Measurements from ENCODE around the gene AFAP1. TPM values are rescaled to one million over a fixed set of nuclear protein-coding genes. Genes with fewer than 3 reads are reported as not detected.

AFAP1 gene
- total RNA-seq, 2 donors from 2014 or later = 9.6 to 35.3 TPM

GRCh38 chr4:7758476-7758875 is 181.2 kb downstream of the AFAP1 start:
- H3K4me3 ChIP-seq = no peak overlapping the region
- no peaks in the 10 kb centered on the region for H3K9me3 ChIP-seq
- H3K36me3 ChIP-seq (replicated peaks in 1 of 2; ENCODE audit: insufficient read depth in 1 of 2, low read depth in 2 of 2) = no peaks in the 10 kb centered on the region
- no peak for TF ChIP-seq POLR2A (IDR thresholded peaks at IDR 0.05)
- no peak for TF ChIP-seq CTCF (IDR thresholded peaks at IDR 0.05)
- ATAC-seq = no peak
- DNase-seq = no peak
- no peaks in the 10 kb centered on the region for H3K27me3 ChIP-seq
- intact Hi-C loops (cut with DNase I) = no loop called here
- H3K4me1 ChIP-seq = no peaks in the 10 kb centered on the region
- H3K27ac ChIP-seq = no peak overlapping the region
- 87 to 90% methylated on average over 11 of the region's 11 CpGs for WGBS, 2 donors

- Histone ChIP-seq H3K27ac (no peak overlapping the region), H3K36me3 (replicated peaks in 1 of 2; ENCODE audit: insufficient read depth in 1 of 2, low read depth in 2 of 2) (no peaks in the 10 kb centered on the region)
Measured at GRCh38 chr4:7757501-7758471, 181.9 kb downstream of the AFAP1 start.

GRCh38 chr4:7756561-7757355 is 182.9 kb downstream of the AFAP1 start:
- TF ChIP-seq POLR2A (IDR thresholded peaks at IDR 0.05) = no peak
- no peak for TF ChIP-seq CTCF (IDR thresholded peaks at IDR 0.05)
- Histone ChIP-seq H3K27me3 (no peaks in the 10 kb centered on the region), H3K9me3 (no peaks in the 10 kb centered on the region), H3K4me3 (no peak overlapping the region), H3K4me1 (no peaks in the 10 kb centered on the region), H3K36me3 (replicated peaks in 1 of 2; ENCODE audit: insufficient read depth in 1 of 2, low read depth in 2 of 2) (no peaks in the 10 kb centered on the region), H3K27ac (no peak overlapping the region)
- DNase-seq (no peak), ATAC-seq (no peak)
- 82 to 92% methylated on average over 14 to 30 of the region's 32 CpGs for WGBS, 2 donors
- intact Hi-C loops (cut with DNase I) = no loop called here

More at GRCh38 chr4:7757501-7758471, 181.9 kb downstream of the AFAP1 start:
- no peak for DNase-seq
- ATAC-seq = no peak
- Histone ChIP-seq H3K27me3 (no peaks in the 10 kb centered on the region), H3K9me3 (no peaks in the 10 kb centered on the region), H3K4me1 (no peaks in the 10 kb centered on the region), H3K4me3 (no peak overlapping the region)
- TF ChIP-seq POLR2A (IDR thresholded peaks at IDR 0.05) (no peak), CTCF (IDR thresholded peaks at IDR 0.05) (no peak)
- WGBS, 2 donors = 82 to 83% methylated on average over 20 to 21 of the region's 22 CpGs
- intact Hi-C loops (cut with DNase I) = no loop called here

- H3K27me3 ChIP-seq = no peaks in the 10 kb centered on the region
- no peaks in the 10 kb centered on the region for H3K36me3 ChIP-seq (replicated peaks in 1 of 2; ENCODE audit: insufficient read depth in 1 of 2, low read depth in 2 of 2)
- intact Hi-C loops (cut with DNase I) = no loop called here
- no peak overlapping the region for H3K4me3 ChIP-seq
- ATAC-seq = no peak
- no peak for TF ChIP-seq CTCF (IDR thresholded peaks at IDR 0.05)
- TF ChIP-seq POLR2A (IDR thresholded peaks at IDR 0.05) = no peak
- no peaks in the 10 kb centered on the region for H3K9me3 ChIP-seq
- 82 to 89% methylated on average over 8 to 12 of the region's 14 CpGs for WGBS, 2 donors
- no peaks in the 10 kb centered on the region for H3K4me1 ChIP-seq
- H3K27ac ChIP-seq = no peak overlapping the region
- DNase-seq = no peak
Measured at GRCh38 chr4:7756071-7756470, 183.6 kb downstream of the AFAP1 start.
